Astrocyte of the spinal cord (primary cell): Measurements from ENCODE around the gene CCDC91.
"Not testable (repeated sequence)": the region's sequence is repeated elsewhere in the genome, so short reads cannot be mapped to it uniquely, and the experiment has no call there.

Source experiments
- DNase-seq: peaks from one replicate; pipeline ENCODE4 v3.0.0; 2011; ENCODE audit warnings: low read depth, low spot score
- H3K4me3 ChIP-seq: 2 replicates; pipeline ENCODE4 v1.5.1; 2011; ENCODE audit warnings: low read depth, mild to moderate bottlenecking, low read length, moderate library complexity
- in situ Hi-C: cut with HindIII; loops from 2 replicates; pipeline ENCODE4 v1.10.0; 2017; ENCODE audit warnings: low sequenced_read_pairs
- TF ChIP-seq, protein P1 (sequence below): IDR thresholded peaks from 2 replicates; pipeline ENCODE4 v1.5.1; 2012; ENCODE audit warnings: low read depth, mild to moderate bottlenecking, low read length, inconsistent platforms

The CCDC91 gene

DNA sequence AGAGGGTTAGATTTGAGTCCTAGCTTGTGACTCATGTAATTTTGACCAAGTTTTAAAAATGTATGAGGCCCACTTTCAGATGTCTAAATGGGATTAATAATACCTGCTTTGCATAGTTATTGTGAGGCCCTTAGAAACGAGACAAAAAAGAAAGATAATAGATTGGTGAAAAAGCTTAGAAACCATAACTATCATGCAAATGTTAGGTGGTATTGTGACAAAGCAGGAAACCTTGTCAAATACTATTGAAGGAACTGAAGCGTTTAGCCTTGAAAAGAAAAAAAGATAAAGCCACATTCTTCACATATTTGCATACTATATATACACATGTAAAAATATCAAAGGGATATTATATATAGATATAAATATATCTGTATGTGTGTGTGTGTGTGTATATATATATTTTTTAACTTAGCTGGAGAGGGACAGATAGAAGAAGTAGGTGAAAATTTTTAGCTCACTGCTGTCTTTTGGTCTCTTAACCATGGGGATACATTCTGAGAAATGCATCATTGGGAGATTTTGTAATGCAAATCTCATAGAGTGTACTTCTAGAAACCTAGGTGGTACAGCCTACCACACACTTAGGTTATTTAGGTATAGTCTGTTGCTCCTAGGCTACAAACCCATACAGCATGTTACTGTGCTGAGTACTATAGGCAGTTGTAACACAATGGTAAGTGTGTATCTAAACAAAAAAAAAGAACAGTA lies 270.3 kb downstream of the CCDC91 start:
- no peak for DNase-seq
- TF ChIP-seq, protein P1, sequence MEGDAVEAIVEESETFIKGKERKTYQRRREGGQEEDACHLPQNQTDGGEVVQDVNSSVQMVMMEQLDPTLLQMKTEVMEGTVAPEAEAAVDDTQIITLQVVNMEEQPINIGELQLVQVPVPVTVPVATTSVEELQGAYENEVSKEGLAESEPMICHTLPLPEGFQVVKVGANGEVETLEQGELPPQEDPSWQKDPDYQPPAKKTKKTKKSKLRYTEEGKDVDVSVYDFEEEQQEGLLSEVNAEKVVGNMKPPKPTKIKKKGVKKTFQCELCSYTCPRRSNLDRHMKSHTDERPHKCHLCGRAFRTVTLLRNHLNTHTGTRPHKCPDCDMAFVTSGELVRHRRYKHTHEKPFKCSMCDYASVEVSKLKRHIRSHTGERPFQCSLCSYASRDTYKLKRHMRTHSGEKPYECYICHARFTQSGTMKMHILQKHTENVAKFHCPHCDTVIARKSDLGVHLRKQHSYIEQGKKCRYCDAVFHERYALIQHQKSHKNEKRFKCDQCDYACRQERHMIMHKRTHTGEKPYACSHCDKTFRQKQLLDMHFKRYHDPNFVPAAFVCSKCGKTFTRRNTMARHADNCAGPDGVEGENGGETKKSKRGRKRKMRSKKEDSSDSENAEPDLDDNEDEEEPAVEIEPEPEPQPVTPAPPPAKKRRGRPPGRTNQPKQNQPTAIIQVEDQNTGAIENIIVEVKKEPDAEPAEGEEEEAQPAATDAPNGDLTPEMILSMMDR, result no peak
- in situ Hi-C loops, result no loop called here
- H3K4me3 ChIP-seq, result no peak overlapping the region

DNA sequence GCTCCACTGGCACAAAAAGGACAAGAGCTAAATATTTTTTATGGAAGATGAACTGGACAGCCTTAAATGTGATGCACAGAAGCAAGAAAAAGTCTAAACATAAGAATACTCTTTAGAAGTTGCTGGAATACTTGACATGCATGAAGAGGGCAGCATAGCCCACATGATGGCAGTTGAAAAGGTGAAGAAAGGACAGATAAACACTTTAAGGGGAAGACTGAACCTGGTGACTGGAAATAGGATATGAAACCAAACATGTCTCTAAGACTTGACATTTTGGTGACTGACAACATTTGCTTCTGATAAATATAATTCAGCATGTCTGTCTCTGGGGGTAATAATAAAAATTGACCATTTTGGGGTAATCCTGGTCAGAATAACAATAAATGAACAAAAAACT lies 273.1 kb downstream of the CCDC91 start:
- H3K4me3 ChIP-seq, result no peak overlapping the region
- no peak for DNase-seq
- in situ Hi-C loops, result no loop called here
- TF ChIP-seq, protein P1, result no peak

DNA sequence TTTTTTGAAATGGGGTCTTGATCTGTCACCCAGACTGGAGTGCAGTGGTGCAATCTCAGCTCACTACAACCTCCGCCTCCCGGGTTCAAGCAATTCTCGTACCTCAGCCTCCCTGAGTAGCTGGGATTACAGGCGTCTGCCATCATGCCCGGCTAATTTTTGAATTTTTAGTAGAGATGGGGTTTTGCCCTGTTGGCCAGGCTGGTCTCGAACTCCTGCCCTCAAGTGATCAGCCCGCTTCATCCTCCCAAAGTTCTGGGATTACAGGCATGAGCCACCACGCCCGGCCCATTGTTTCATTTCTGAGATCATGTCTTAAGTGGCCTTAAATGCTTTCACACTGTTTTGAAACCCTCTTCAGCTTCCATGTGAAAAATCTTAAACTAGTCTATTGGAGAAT lies 281.5 kb downstream of the CCDC91 start:
- DNase-seq, H3K4me3 ChIP-seq, in situ Hi-C loops: not testable (repeated sequence)

DNA sequence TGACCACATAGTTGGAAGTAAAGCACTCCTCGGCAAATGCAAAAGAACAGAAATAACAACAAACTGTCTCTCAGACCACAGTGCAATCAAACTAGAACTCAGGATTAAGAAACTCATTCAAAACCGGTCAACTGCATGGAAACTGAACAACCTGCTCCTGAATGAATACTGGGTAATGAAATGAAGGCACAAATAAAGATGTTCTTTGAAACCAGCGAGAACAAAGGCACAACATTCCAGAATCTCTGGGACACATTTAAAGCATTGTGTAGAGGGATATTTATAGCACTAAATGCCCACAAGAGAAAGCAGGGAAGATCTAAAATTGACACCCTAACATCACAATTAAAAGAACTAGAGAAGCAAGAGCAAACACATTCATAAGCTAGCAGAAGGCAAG lies 285.9 kb downstream of the CCDC91 start:
- H3K4me3 ChIP-seq, in situ Hi-C loops, DNase-seq: not testable (repeated sequence)

DNA sequence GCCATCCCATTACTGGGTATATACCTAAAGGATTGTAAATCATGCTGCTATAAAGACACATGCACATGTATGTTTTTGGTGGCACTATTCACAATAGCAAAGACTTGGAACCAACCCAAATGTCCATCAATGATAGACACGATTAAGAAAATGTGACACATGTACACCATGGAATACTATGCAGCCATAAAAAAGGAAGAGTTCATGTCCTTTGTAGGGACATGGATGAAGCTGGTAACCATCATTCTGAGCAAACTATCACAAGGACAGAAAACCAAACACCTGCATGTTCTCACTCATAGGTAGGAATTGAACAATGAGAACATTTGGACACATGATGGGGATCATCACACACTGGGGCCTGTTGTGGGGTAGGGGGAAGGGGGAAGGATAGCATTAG lies 288.8 kb downstream of the CCDC91 start:
- DNase-seq, in situ Hi-C loops, H3K4me3 ChIP-seq: not testable (repeated sequence)

DNA sequence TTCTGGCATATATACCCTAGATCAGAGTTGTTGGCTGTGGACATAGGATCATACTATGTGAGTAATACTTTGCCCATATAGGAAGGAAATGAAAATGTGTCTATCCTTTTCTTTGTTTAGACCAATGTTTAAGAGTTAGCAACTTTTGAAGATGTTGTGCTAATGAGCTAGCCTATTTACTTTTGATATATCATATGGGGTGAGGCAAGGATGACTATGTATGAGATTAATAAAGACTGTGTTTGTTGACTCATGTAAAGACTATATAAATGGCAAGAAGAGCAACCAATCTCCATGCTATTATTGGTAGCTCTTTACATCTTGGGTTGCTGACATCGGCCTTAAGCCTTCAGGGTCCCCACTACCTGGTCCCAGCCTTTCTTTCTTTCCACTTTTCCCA lies 289.4 kb downstream of the CCDC91 start:
- in situ Hi-C loops, result no loop called here
- DNase-seq, result no peak
- H3K4me3 ChIP-seq, result no peak overlapping the region
- TF ChIP-seq, protein P1, result no peak

DNA sequence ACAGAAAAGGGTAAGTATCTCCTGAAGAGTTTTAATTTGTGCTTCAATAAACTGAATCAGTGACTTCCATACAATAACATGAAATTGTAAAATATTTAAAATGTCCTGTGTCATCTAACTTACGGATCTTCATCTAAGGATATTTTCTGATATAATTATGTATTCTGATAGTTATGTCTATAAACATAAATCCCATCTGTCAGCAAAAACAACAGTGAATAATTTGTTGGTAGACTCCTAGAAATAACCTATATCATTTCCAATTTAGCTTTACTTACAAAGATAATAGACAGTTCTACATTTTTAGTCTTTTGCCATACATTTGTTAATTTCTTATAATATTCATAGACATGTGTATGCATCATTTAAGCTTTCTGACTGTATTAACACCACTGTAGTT lies 293.9 kb downstream of the CCDC91 start:
- no peak for DNase-seq
- no peak overlapping the region for H3K4me3 ChIP-seq
- in situ Hi-C loops, result no loop called here
- TF ChIP-seq, protein P1, result no peak

DNA sequence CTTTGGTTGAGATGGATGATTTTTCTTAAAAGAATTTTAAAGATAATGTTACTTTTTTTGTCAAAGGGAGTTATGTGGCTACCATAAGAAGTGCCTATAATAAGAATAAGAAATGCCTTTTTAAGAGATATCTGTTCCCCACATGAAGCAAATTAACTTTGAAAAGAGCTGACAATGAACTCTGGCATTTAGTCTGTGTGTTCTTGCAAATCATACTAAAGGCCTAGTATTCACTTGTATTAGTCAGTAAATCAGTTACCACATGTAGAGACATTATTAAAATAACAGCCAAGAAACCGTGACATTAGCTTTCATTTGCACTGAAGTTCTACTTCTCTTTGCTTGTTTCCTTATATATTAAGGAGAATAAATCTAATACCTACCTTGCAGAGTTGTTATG lies 296.3 kb downstream of the CCDC91 start:
- TF ChIP-seq, protein P1, result no peak
- no peak overlapping the region for H3K4me3 ChIP-seq
- no peak for DNase-seq
- in situ Hi-C loops, result no loop called here
